ENCODE results near the gene PLEKHA6. TPM values are rescaled to one million over a fixed set of nuclear protein-coding genes. Genes with fewer than 3 reads are reported as not detected.

Gene PLEKHA6
- total RNA-seq, 1 experiment from 2014 or later, result 2.1 TPM

- H2AFZ ChIP-seq (ENCODE audit: low read length), result no peak overlapping the region
- H2BK12ac ChIP-seq (ENCODE audit: insufficient read length, low read depth, low read length), result no peak overlapping the region
- no peak overlapping the region for H3K18ac ChIP-seq (ENCODE audit: insufficient read length, low read depth, low read length)
- Mint-ChIP-seq H3K4me1 (peaks cover 20 to 24% of the 10 kb centered on the region in 2 experiments), H3K27me3 (ENCODE audit: low read depth) (no peaks in the 10 kb centered on the region; the same call in 1 of the 2 replicates), H3K27ac (no peak overlapping the region), H3K4me3 (no peak overlapping the region), H3K9me3 (no peaks in the 10 kb centered on the region), H3K36me3 (ENCODE audit: insufficient read depth in 1 of 3, low read depth in 3 of 3) (peaks cover 0 to 3% (median 0%) of the 10 kb centered on the region in 3 experiments; a peak in 1 of 7 replicates)
- no peak overlapping the region for H3K14ac ChIP-seq (ENCODE audit: insufficient read depth, low read length)
- no peak overlapping the region for H4K91ac ChIP-seq (ENCODE audit: insufficient read length, low read depth, low read length)
- no peaks in the 10 kb centered on the region for H3K79me2 ChIP-seq (ENCODE audit: insufficient read depth, low read length)
- H3K27ac ChIP-seq (ENCODE audit: insufficient read length, low read depth, low read length), result no peak overlapping the region
- no peak overlapping the region for H3K23ac ChIP-seq (ENCODE audit: insufficient read length, low read depth, low read length)
- WGBS (ENCODE audit: extremely low coverage, insufficient read length, low lambda C conversion rate), result no CpG with 5 or more reads among the region's 5 CpGs
- H3K23me2 ChIP-seq (ENCODE audit: insufficient read length, low read depth, low read length, poor library complexity, severe bottlenecking), result no peaks in the 10 kb centered on the region
- no peak overlapping the region for H3K9ac ChIP-seq (ENCODE audit: extremely low read depth, insufficient read length, low read length)
- H2BK120ac ChIP-seq (ENCODE audit: low read depth, low read length, poor library complexity, severe bottlenecking), result no peak overlapping the region
- no peak overlapping the region for H2BK15ac ChIP-seq (ENCODE audit: low read depth, low read length)
- no peak overlapping the region for H3K4me2 ChIP-seq (ENCODE audit: insufficient read depth, insufficient read length, low read length)
- H4K5ac ChIP-seq (ENCODE audit: insufficient read length, low read depth, low read length), result no peak overlapping the region
- H3K4me1 ChIP-seq (ENCODE audit: insufficient read depth, low read length), result no peaks in the 10 kb centered on the region
- H2BK5ac ChIP-seq (ENCODE audit: insufficient read length, low read length), result no peak overlapping the region
- DNase-seq, result no peak
- no peak for TF ChIP-seq CTCF (conservative IDR thresholded peaks at IDR 0.05)
- H3K56ac ChIP-seq (ENCODE audit: insufficient read length, low read depth, low read length), result no peak overlapping the region
- no peak overlapping the region for H2AK5ac ChIP-seq (ENCODE audit: insufficient read length, low read length)
- H3T11ph ChIP-seq (ENCODE audit: low read length), result no peak overlapping the region
- H3K4ac ChIP-seq (ENCODE audit: low read depth, low read length), result no peak overlapping the region
- no peaks in the 10 kb centered on the region for H3K9me3 ChIP-seq (ENCODE audit: control insufficient read depth, low read depth, low read length)
- H2BK20ac ChIP-seq (ENCODE audit: low read depth, low read length, poor library complexity, severe bottlenecking), result no peak overlapping the region
- no peaks in the 10 kb centered on the region for H3K27me3 ChIP-seq (ENCODE audit: insufficient read depth, low read length)
- H3K79me1 ChIP-seq (ENCODE audit: insufficient read depth, low read depth, low read length, poor library complexity, severe bottlenecking), result no peaks in the 10 kb centered on the region
- no peak overlapping the region for H4K8ac ChIP-seq (replicated peaks; ENCODE audit: insufficient read length, low read depth, low read length)
- H4K20me1 ChIP-seq (ENCODE audit: control insufficient read depth, insufficient read depth, insufficient read length), result no peaks in the 10 kb centered on the region
These were observed 65.4 kb downstream of the PLEKHA6 start for GRCh38 chr1:204294357-204294756.
